AG09309 (cell line): ENCODE results near the gene KLF6.

ENCODE experiments used
- DNase-seq: peaks from one replicate; pipeline ENCODE4 v3.0.0-alpha.2; 2010; ENCODE audit warnings: low read depth
- H3K4me3 ChIP-seq: 2 replicates; pipeline ENCODE4 v1.5.1; 2011; ENCODE audit warnings: mild to moderate bottlenecking, low read depth, low read length, moderate library complexity; ENCODE audit not compliant: control insufficient read depth
- TF ChIP-seq, protein P1 (sequence below): IDR thresholded peaks from 2 replicates; pipeline ENCODE4 v1.5.1; 2011; ENCODE audit warnings: mild to moderate bottlenecking, low read depth, low read length, inconsistent platforms; ENCODE audit not compliant: insufficient read depth, control insufficient read depth; ENCODE audit errors: missing control alignments

KLF6 gene

DNA sequence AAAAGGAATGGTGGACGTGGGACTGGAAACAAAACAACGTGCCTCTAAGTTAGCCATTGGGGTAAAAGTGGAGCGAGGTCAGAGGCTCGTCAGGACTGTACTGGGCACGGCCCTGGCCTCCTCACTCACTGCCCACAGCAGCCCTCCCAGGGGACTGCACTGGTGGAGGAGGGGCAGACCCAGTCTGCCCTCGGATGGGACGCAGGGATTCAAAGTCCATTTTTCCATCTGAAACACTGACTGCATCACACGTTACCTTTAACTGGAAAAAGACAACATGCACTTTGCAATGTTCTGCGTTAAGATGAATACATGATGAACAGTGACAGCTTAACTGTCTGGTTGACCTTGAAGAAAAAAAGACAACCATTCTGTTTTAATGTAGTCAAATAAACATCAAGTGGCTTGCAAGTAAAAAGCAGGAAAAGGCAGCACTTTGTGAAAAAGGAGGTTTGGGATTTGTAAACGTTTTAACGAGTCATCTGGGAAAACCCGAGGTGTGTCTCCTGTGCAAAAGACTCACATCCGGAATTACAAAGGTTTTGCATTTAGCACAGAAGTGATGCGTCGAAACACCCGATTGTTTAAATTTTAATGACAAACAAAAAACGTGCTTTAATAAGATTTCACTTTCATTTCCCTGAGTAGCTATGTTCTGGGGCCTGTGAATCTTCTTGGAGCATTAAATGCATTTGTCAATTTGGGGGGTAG, 18.8 kb downstream of the KLF6 start:
- TF ChIP-seq, protein P1, sequence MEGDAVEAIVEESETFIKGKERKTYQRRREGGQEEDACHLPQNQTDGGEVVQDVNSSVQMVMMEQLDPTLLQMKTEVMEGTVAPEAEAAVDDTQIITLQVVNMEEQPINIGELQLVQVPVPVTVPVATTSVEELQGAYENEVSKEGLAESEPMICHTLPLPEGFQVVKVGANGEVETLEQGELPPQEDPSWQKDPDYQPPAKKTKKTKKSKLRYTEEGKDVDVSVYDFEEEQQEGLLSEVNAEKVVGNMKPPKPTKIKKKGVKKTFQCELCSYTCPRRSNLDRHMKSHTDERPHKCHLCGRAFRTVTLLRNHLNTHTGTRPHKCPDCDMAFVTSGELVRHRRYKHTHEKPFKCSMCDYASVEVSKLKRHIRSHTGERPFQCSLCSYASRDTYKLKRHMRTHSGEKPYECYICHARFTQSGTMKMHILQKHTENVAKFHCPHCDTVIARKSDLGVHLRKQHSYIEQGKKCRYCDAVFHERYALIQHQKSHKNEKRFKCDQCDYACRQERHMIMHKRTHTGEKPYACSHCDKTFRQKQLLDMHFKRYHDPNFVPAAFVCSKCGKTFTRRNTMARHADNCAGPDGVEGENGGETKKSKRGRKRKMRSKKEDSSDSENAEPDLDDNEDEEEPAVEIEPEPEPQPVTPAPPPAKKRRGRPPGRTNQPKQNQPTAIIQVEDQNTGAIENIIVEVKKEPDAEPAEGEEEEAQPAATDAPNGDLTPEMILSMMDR: no peak
- no peak for DNase-seq
- no peak overlapping the region for H3K4me3 ChIP-seq

DNA sequence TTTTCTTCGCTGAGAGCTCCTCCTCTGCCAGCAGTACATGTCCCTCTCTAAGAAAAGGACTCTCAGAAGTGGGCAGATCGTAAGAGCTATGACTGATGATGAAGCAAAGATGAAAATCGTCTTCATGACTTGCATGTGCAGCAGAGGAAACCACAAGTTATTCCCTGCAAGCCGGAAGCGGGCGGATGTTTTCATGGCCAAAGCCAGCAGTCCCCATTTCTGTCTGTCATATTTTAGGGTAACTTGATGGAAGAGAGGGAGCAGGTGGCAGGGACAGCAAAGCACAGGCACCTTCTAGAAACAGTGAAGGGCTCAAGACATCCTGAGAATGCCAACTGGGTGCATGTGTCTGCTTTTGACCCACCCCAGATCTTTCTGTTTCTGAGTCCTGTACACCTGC, 19.9 kb downstream of the KLF6 start:
- no peak for DNase-seq
- TF ChIP-seq, protein P1: no peak
- H3K4me3 ChIP-seq: no peak overlapping the region

DNA sequence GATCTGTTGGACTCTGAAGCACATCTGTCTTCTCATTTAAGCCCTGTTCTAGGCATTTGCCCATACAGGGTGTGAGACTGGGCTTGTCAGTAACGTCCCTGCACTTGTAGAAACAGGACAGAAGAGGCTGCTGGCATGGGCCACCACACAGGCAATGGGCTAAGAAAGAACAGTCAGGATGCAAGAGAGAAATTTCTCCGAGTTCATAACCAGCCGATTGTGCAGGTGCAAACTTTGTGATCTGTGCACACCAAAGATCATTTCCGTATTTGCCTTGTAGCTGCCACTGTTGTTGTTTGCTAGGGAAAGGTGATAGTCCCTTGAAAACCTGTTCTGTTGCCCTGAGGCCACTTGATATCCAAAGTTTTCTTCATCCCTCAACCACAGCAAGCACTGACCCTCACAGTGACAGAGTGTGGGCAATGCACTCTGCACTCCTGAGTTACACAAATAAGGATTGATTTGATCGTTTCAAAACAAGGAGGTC, 20.3 kb downstream of the KLF6 start:
- H3K4me3 ChIP-seq: no peak overlapping the region
- no peak for DNase-seq
- TF ChIP-seq, protein P1: no peak

DNA sequence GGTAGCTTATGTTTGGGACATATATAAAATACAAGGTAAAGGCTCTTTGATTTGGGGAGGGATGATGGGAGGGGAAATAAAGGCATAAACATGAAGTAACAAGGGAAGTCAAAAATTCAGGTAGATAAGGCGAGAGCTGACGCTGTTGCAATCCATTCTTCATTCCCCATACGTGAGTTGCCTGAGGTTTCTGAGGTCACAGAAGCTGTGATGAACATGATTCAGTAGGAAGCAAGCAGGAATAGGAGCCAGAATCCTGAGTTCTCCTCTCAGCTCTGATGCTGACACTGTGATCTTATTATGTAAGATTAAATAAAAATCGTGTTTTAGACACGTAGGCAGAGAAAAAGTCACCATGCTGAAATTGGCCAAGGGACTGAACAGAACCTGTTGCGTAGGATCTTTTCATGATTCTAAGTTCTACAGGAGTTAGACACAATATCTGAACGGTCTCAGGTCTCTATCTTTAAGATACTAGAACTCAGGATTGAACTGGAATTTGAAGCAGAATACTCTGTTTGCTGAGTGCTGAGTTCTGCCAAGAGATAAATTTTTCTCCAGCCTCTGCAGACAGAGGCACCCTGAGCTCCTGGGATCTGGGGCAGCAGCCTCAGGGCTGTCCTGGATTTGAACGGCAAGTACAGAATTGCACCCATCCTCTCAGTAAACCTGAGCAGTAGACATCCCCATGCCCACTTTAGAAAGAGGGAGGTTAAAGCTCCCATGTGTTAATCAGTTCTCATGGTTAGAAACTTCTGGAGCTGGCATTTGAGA, 21.0 kb downstream of the KLF6 start:
- DNase-seq: no peak
- TF ChIP-seq, protein P1: no peak
- H3K4me3 ChIP-seq: no peak overlapping the region

DNA sequence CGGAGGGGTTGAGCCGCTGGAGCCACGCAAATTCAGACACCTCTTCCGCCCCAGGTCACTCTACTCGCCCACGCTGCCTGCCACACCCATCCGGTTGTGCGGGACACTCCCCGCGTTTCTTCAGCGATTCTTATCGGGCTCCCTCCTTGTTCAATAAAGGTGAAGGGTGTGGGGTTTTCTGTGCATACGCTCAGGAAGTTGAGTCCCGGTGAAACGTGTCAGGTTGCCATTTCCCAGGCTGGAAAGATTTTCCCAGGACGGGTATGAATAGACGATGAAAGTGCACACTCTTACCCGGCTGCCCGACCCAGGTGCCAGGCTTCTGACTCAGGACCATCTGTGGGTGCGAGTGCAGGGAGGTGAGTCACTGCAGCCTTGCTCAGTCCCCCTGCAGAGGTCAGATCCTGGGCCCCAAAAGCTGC, 22.0 kb downstream of the KLF6 start:
- no peak for DNase-seq
- H3K4me3 ChIP-seq: no peak overlapping the region
- TF ChIP-seq, protein P1: no peak

DNA sequence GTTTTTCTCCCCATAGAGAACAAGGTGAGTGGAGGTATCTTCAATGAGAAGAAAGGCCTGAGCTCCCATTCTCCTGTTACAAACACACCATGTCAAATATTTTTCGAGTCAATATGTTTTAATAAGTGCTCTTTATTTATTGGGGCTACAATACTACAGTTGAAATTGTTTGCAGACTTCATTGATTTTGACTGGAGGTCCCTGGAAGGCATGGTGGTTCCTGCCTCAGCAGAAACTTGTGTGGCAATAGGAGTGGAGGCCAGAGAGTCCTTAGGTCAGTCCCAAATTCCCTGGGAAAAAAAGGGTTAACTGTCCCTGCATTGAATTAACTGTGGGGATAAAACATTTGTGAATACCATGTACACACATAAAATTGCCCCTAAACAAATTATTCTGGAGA, 22.7 kb downstream of the KLF6 start:
- TF ChIP-seq, protein P1: no peak
- no peak for DNase-seq
- no peak overlapping the region for H3K4me3 ChIP-seq
